Spleen (tissue), 7 donors: ENCODE results near the gene LRRC8B.

Source experiments
- POLR2A ChIP-seq, 3 donors: fragments of 450-650 bp; IDR thresholded peaks; one replicate each; pipeline ENCODE4 v1.5.1; 2017; ENCODE audit warnings: antibody characterized with exemption in 3 of 3, mild to moderate bottlenecking in 1 of 3
- POLR2AphosphoS5 ChIP-seq, 3 donors: sonication (generic); formaldehyde crosslinking; IDR thresholded peaks; one replicate each; pipeline ENCODE4 v1.5.1; 2017; ENCODE audit warnings: antibody characterized with exemption in 3 of 3
- TF ChIP-seq, protein P1 (sequence below), 11 experiments: fragments of 200-600 bp in 7 of 11; fragments of 450-650 bp in 4 of 11; sonication (generic) in 4 of 11; IDR thresholded peaks in 8 of 11; conservative IDR thresholded peaks in 3 of 11; 1 replicate in 7 of 11; 2 replicates in 4 of 11; pipeline versions ENCODE4 v1.4.0 to v1.8.0; 2016 to 2021; ENCODE audit warnings: antibody characterized with exemption in 11 of 11, inconsistent platforms in 4 of 11, mild to moderate bottlenecking in 1 of 11
- donor health status: DM: no; HTN: no; CAD: no; lungs with moderate emphysema.
- donor health status: DM: no; HTN: no; CAD: no.
- donor health status: DM: no; HTN: no; CAD: no.

DNA sequence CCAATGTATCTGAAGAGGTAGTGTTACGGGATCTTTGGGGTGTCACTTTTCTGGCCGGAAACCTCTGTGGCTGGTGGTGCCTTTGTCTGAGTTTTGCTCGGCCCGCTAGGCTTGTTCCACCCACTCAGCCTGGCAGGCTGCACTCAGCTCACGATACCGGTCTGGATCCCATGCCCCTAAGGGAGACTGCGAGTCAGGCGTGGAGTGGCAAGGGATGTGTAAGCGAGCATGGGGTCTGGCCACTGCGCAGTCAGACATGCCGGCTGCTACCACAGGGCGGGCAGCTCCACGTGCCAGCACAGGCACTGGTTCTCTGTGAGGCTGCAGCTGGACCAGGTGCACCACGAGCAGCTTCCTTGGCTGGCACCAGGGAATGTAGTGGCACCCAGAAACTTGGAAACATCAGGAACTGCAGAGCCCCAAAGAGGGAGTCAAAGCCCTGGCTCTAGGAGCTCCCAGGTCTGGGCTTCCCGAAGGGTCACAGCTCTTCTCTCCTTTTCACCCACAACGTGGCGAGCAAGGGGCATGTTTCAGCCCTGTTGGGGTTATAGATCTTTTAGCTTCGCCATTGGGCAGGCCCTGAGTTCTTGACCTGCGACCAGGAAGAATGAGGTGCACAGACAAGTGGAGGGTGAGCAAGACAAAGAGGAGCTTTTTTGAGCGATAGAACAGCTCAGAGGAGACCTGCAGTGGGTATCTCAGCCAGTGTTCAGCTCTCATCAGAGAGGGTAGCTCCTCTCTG lies 84.5 kb downstream of the LRRC8B start:
- TF ChIP-seq, protein P1, sequence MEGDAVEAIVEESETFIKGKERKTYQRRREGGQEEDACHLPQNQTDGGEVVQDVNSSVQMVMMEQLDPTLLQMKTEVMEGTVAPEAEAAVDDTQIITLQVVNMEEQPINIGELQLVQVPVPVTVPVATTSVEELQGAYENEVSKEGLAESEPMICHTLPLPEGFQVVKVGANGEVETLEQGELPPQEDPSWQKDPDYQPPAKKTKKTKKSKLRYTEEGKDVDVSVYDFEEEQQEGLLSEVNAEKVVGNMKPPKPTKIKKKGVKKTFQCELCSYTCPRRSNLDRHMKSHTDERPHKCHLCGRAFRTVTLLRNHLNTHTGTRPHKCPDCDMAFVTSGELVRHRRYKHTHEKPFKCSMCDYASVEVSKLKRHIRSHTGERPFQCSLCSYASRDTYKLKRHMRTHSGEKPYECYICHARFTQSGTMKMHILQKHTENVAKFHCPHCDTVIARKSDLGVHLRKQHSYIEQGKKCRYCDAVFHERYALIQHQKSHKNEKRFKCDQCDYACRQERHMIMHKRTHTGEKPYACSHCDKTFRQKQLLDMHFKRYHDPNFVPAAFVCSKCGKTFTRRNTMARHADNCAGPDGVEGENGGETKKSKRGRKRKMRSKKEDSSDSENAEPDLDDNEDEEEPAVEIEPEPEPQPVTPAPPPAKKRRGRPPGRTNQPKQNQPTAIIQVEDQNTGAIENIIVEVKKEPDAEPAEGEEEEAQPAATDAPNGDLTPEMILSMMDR (IDR thresholded peaks at IDR 0.05 in 8 of 11, conservative IDR thresholded peaks at IDR 0.05 in 3 of 11) = no peak
- TF ChIP-seq POLR2A (IDR thresholded peaks at IDR 0.05) (no peak), POLR2AphosphoS5 (IDR thresholded peaks at IDR 0.05) (peak in 2 of 3 donors; percentile 34 to 55)
